A673 (cell line): ENCODE results near the gene ZMYND8. TPM values are rescaled to one million over a fixed set of nuclear protein-coding genes. Genes with fewer than 3 reads are reported as not detected.

Source experiments
- BruUV-seq: library from RNA; stranded (reverse); fragments of 400-500 nt; replicated peaks from 2 replicates; lab custom pipeline; 2021; lab: Mats Ljungman, UMichigan
- CTCF ChIA-PET: fragments of 300-600 bp; sonication (Branson Sonifier 250); formaldehyde crosslinking; loops from one replicate; lab custom pipeline; 2022; ENCODE audit warnings: antibody characterized with exemption; lab: Charles Lee
- POLR2A ChIA-PET: fragments of 300-600 bp; sonication (Branson Sonifier 250); formaldehyde crosslinking; loops from one replicate; lab custom pipeline; 2022; ENCODE audit warnings: antibody characterized with exemption; ENCODE audit not compliant: low non-redundant PET; lab: Charles Lee
- DNase-seq: peaks from one replicate; pipeline ENCODE4 v3.0.0-alpha.2; 2015; ENCODE audit warnings: low spot score
- H3K27ac ChIP-seq: fragments of 200-600 bp; sonication (generic); 2 replicates; pipeline ENCODE4 v1.5.1; 2016; ENCODE audit warnings: mixed run types, low read depth, mild to moderate bottlenecking, mixed read lengths, antibody characterized with exemption, low read length; ENCODE audit not compliant: poor library complexity, severe bottlenecking
- H3K27me3 ChIP-seq: fragments of 200-600 bp; sonication (generic); replicated peaks from 2 replicates; pipeline ENCODE4 v1.6.1; 2017; ENCODE audit warnings: mixed run types, low read depth, mild to moderate bottlenecking, mixed read lengths, antibody characterized with exemption, low read length; ENCODE audit not compliant: insufficient read depth, poor library complexity
- H3K36me3 ChIP-seq: fragments of 200-600 bp; sonication (generic); 2 replicates; pipeline ENCODE4 v1.6.1; 2016; ENCODE audit warnings: mixed run types, mild to moderate bottlenecking, mixed read lengths, antibody characterized with exemption, low read length; ENCODE audit not compliant: insufficient read depth, poor library complexity, severe bottlenecking
- H3K4me1 ChIP-seq: fragments of 200-600 bp; sonication (generic); 2 replicates; pipeline ENCODE4 v1.6.1; 2017; ENCODE audit warnings: mixed run types, mild to moderate bottlenecking, mixed read lengths, antibody characterized with exemption, low read length; ENCODE audit not compliant: insufficient read depth, poor library complexity, severe bottlenecking
- H3K4me3 ChIP-seq: fragments of 200-600 bp; sonication (generic); 2 replicates; pipeline ENCODE4 v1.5.1; 2016; ENCODE audit warnings: low read depth, mixed run types, mild to moderate bottlenecking, mixed read lengths, low read length; ENCODE audit not compliant: poor library complexity, severe bottlenecking
- H3K9me3 ChIP-seq: fragments of 200-600 bp; sonication (generic); 2 replicates; pipeline ENCODE4 v1.6.1; 2016; ENCODE audit warnings: mixed run types, low read depth, mild to moderate bottlenecking, mixed read lengths, antibody characterized with exemption, low read length; ENCODE audit not compliant: poor library complexity, severe bottlenecking
- CTCF ChIP-seq: fragments of 300-800, 200-600 bp; sonication (generic); conservative IDR thresholded peaks from 2 replicates; pipeline ENCODE4 v1.5.1; 2017; ENCODE audit warnings: low read depth, mild to moderate bottlenecking, antibody characterized with exemption, low read length, moderate library complexity, mixed read lengths
- EZH2 ChIP-seq: fragments of 200-600 bp; sonication (generic); IDR thresholded peaks from 2 replicates; pipeline ENCODE4 v1.6.1; 2017; ENCODE audit warnings: borderline replicate concordance, low read depth, mild to moderate bottlenecking, mixed read lengths, antibody characterized with exemption, low read length; ENCODE audit not compliant: poor library complexity, severe bottlenecking
- intact Hi-C: fragments of 100-400 bp; cut with micrococcal nuclease; formaldehyde crosslinking; loops from one replicate; pipeline ENCODE4 v1.10.0; 2022; ENCODE audit not compliant: unreplicated experiment
- total RNA-seq: library from RNA; stranded (reverse); gene quantifications from 2 replicates; pipeline ENCODE4 v1.2.3, GENCODE V29; 2021

ZMYND8 gene
- total RNA-seq, 1 experiment from 2014 or later: 31.3 TPM

- H3K27me3 ChIP-seq: no peaks in the 10 kb centered on the region
- CTCF ChIA-PET: no interaction called here
- H3K4me1 ChIP-seq: no peaks in the 10 kb centered on the region
- no peaks in the 10 kb centered on the region for H3K9me3 ChIP-seq
- no peak for DNase-seq
- intact Hi-C loops: no loop called here
- no peaks in the 10 kb centered on the region for H3K36me3 ChIP-seq
- POLR2A ChIA-PET: no interaction called here
- TF ChIP-seq EZH2 (no peak), CTCF (no peak)
- no TSS peak for BruUV-seq
- no peak overlapping the region for H3K27ac ChIP-seq
- no peak overlapping the region for H3K4me3 ChIP-seq
Measured at GRCh38 chr20:47202733-47203667, 153.5 kb downstream of the ZMYND8 start.

- DNase-seq: no peak
- no peak for TF ChIP-seq CTCF
- no peak for TF ChIP-seq EZH2
- ChIA-PET CTCF (interaction anchor here (0.6 kb wide), 1 partner anchor 437 kb away, joined by 7 read pairs; no protein-coding TSS in a partner anchor), POLR2A (no interaction called here)
- H3K27ac ChIP-seq: no peak overlapping the region
- no peaks in the 10 kb centered on the region for H3K27me3 ChIP-seq
- H3K4me1 ChIP-seq: no peaks in the 10 kb centered on the region
- no TSS peak for BruUV-seq
- no peaks in the 10 kb centered on the region for H3K9me3 ChIP-seq
- intact Hi-C loops: no loop called here
- no peaks in the 10 kb centered on the region for H3K36me3 ChIP-seq
- H3K4me3 ChIP-seq: no peak overlapping the region
Measured at GRCh38 chr20:47201074-47201730, 155.3 kb downstream of the ZMYND8 start.

GRCh38 chr20:47198996-47199552 lies 157.4 kb downstream of the ZMYND8 start:
- Histone ChIP-seq H3K27me3 (no peaks in the 10 kb centered on the region), H3K27ac (no peak overlapping the region), H3K36me3 (no peaks in the 10 kb centered on the region), H3K4me3 (no peak overlapping the region), H3K9me3 (no peaks in the 10 kb centered on the region), H3K4me1 (no peaks in the 10 kb centered on the region)
- BruUV-seq: no TSS peak
- ChIA-PET POLR2A (no interaction called here), CTCF (interaction anchor here (1.6 kb wide), 1 partner anchor 185 kb away, joined by 6 read pairs; no protein-coding TSS in a partner anchor)
- no peak for DNase-seq
- intact Hi-C loops: loop anchor here (10.0 kb wide), 1 partner anchor 416 kb away; no protein-coding TSS in a partner anchor
- no peak for TF ChIP-seq EZH2
- TF ChIP-seq CTCF: no peak
